Tibial nerve (tissue), 4 donors: ENCODE results near the gene GABRB1. TPM values are rescaled to one million over a fixed set of nuclear protein-coding genes. Genes with fewer than 3 reads are reported as not detected.

Experiments used
- DNase-seq, 2 donors: peaks; one replicate each; pipeline ENCODE4 v3.0.0-alpha.2; 2019; ENCODE audit warnings: low spot score in 2 of 2
- H3K27ac ChIP-seq, 4 donors: fragments of 200-600 bp; sonication (generic) in 3 of 4; one replicate each; pipeline ENCODE4 v1.5.1; 2017 to 2019; ENCODE audit warnings: mild to moderate bottlenecking in 1 of 4
- H3K27me3 ChIP-seq, 2 donors: fragments of 200-600 bp; sonication (generic) in 1 of 2; one replicate each; pipeline versions ENCODE4 v1.5.1 to v1.6.0; 2017 to 2019
- H3K36me3 ChIP-seq, 3 donors: fragments of 200-600 bp; sonication (generic); one replicate each; pipeline ENCODE4 v1.5.1; 2018 to 2019
- H3K4me1 ChIP-seq, 4 donors: fragments of 200-600 bp; sonication (generic) in 3 of 4; one replicate each; pipeline ENCODE4 v1.5.1; 2017 to 2019
- H3K4me3 ChIP-seq, 4 donors: fragments of 200-600 bp; sonication (generic) in 3 of 4; one replicate each; pipeline ENCODE4 v1.5.1; 2017 to 2019; ENCODE audit warnings: mild to moderate bottlenecking in 1 of 4, moderate library complexity in 1 of 4
- H3K9me3 ChIP-seq, 4 donors: fragments of 200-600 bp; sonication (generic) in 3 of 4; one replicate each; pipeline ENCODE4 v1.5.1; 2017 to 2019
- CTCF ChIP-seq, 5 experiments: fragments of 200-600 bp in 3 of 5; fragments of 450-650 bp in 2 of 5; sonication (generic) in 3 of 5; IDR thresholded peaks; one replicate each; pipeline ENCODE4 v1.5.1; 2016 to 2019; ENCODE audit warnings: antibody characterized with exemption in 5 of 5, mild to moderate bottlenecking in 3 of 5, moderate library complexity in 2 of 5
- EP300 ChIP-seq, 2 donors: sonication (generic); formaldehyde crosslinking; IDR thresholded peaks; one replicate each; pipeline ENCODE4 v1.6.1; 2017; ENCODE audit warnings: antibody characterized with exemption in 2 of 2, mild to moderate bottlenecking in 1 of 2
- POLR2A ChIP-seq, 2 donors: fragments of 450-650 bp; IDR thresholded peaks; one replicate each; pipeline ENCODE4 v1.6.1; 2017; ENCODE audit warnings: antibody characterized with exemption in 2 of 2, mild to moderate bottlenecking in 2 of 2, moderate library complexity in 2 of 2
- WGBS, 2 donors: methylation state at CpG; one replicate each; pipeline ENCODE4 v1.1.5; 2018; 5-methylcytosine and 5-hydroxymethylcytosine counted together
- total RNA-seq, 4 donors: library from RNA; depleted of rRNA; stranded (reverse); fragments of >200 nt; gene quantifications; one replicate each; pipeline ENCODE4 v1.1.0, GENCODE V29; 2016

The GABRB1 gene
- total RNA-seq, 4 donors from 2014 or later, result not detected

GRCh38 chr4:47367761-47368160 lies 336.4 kb downstream of the GABRB1 start:
- WGBS, 2 donors, result 70 to 71% methylated on average over 2 of the region's 2 CpGs
- no peak for DNase-seq

GRCh38 chr4:47368211-47368610 lies 336.8 kb downstream of the GABRB1 start:
- H3K4me1 ChIP-seq, result no peaks in the 10 kb centered on the region
- WGBS, 2 donors, result 75 to 78% methylated on average over 1 of the region's 1 CpG
- no peak for TF ChIP-seq CTCF (IDR thresholded peaks at IDR 0.05)
- TF ChIP-seq POLR2A (IDR thresholded peaks at IDR 0.05), result no peak
- TF ChIP-seq EP300 (IDR thresholded peaks at IDR 0.05), result no peak

More at GRCh38 chr4:47367761-47368160, 336.4 kb downstream of the GABRB1 start:
- no peaks in the 10 kb centered on the region for H3K27me3 ChIP-seq
- no peak overlapping the region for H3K4me3 ChIP-seq
- no peak for TF ChIP-seq POLR2A (IDR thresholded peaks at IDR 0.05)
- no peak for TF ChIP-seq EP300 (IDR thresholded peaks at IDR 0.05)
- no peak for TF ChIP-seq CTCF (IDR thresholded peaks at IDR 0.05)
- H3K27ac ChIP-seq, result no peak overlapping the region
- H3K4me1 ChIP-seq, result no peaks in the 10 kb centered on the region
- H3K36me3 ChIP-seq, result no peaks in the 10 kb centered on the region
- H3K9me3 ChIP-seq, result no peaks in the 10 kb centered on the region

GRCh38 chr4:47372561-47372960 lies 341.2 kb downstream of the GABRB1 start:
- DNase-seq, result no peak
- no peaks in the 10 kb centered on the region for H3K9me3 ChIP-seq
- H3K36me3 ChIP-seq, result no peaks in the 10 kb centered on the region
- WGBS, 2 donors, result 69 to 72% methylated on average over 2 of the region's 2 CpGs
- no peaks in the 10 kb centered on the region for H3K27me3 ChIP-seq
- TF ChIP-seq CTCF (IDR thresholded peaks at IDR 0.05) (no peak), EP300 (IDR thresholded peaks at IDR 0.05) (no peak), POLR2A (IDR thresholded peaks at IDR 0.05) (no peak)
- no peak overlapping the region for H3K4me3 ChIP-seq
- no peak overlapping the region for H3K27ac ChIP-seq
- H3K4me1 ChIP-seq, result no peaks in the 10 kb centered on the region

More at GRCh38 chr4:47368211-47368610, 336.8 kb downstream of the GABRB1 start:
- no peak overlapping the region for H3K4me3 ChIP-seq
- no peaks in the 10 kb centered on the region for H3K27me3 ChIP-seq
- no peak for DNase-seq
- H3K27ac ChIP-seq, result no peak overlapping the region
- H3K36me3 ChIP-seq, result no peaks in the 10 kb centered on the region
- no peaks in the 10 kb centered on the region for H3K9me3 ChIP-seq

- no peak overlapping the region for H3K4me3 ChIP-seq
Observed at GRCh38 chr4:47373174-47373573, 341.8 kb downstream of the GABRB1 start.

GRCh38 chr4:47373709-47374108 lies 342.3 kb downstream of the GABRB1 start:
- no peaks in the 10 kb centered on the region for H3K4me1 ChIP-seq
- H3K4me3 ChIP-seq, result no peak overlapping the region
- DNase-seq, result no peak
- no peak overlapping the region for H3K27ac ChIP-seq
- WGBS, 2 donors, result 91 to 92% methylated on average over 3 of the region's 3 CpGs
- no peaks in the 10 kb centered on the region for H3K36me3 ChIP-seq
- no peaks in the 10 kb centered on the region for H3K27me3 ChIP-seq
- TF ChIP-seq POLR2A (IDR thresholded peaks at IDR 0.05) (no peak), EP300 (IDR thresholded peaks at IDR 0.05) (no peak), CTCF (IDR thresholded peaks at IDR 0.05) (no peak)
- H3K9me3 ChIP-seq, result no peaks in the 10 kb centered on the region

More at GRCh38 chr4:47373174-47373573, 341.8 kb downstream of the GABRB1 start:
- H3K27ac ChIP-seq, result no peak overlapping the region
- H3K9me3 ChIP-seq, result no peaks in the 10 kb centered on the region
- no peaks in the 10 kb centered on the region for H3K36me3 ChIP-seq
- TF ChIP-seq EP300 (IDR thresholded peaks at IDR 0.05), result no peak
- TF ChIP-seq CTCF (IDR thresholded peaks at IDR 0.05), result no peak
- no peak for TF ChIP-seq POLR2A (IDR thresholded peaks at IDR 0.05)
- no peak for DNase-seq
- no peaks in the 10 kb centered on the region for H3K27me3 ChIP-seq
- H3K4me1 ChIP-seq, result no peaks in the 10 kb centered on the region
